SK-N-SH (cell line): ENCODE measurements around the gene CD276.

ENCODE experiments used
- CHD2 ChIP-seq: fragments of 150-350 bp; IDR thresholded peaks from 2 replicates; pipeline ENCODE4 v1.6.1; 2018; ENCODE audit warnings: low read length; ENCODE audit not compliant: partially characterized antibody
- CTCF ChIP-seq: fragments of 200-600 bp; sonication (generic); IDR thresholded peaks from 2 replicates; pipeline ENCODE4 v1.6.1; 2017; ENCODE audit warnings: antibody characterized with exemption, mild to moderate bottlenecking, moderate library complexity
- ELF1 ChIP-seq: IDR thresholded peaks from 2 replicates; pipeline ENCODE4 v1.4.0; 2012
- EP300 ChIP-seq, 2 experiments: IDR thresholded peaks; 2 replicates each; pipeline versions ENCODE4 v1.4.0 to v1.6.1; 2012; ENCODE audit warnings: borderline replicate concordance in 1 of 2, low read depth in 1 of 2, low read length in 1 of 2
- MAX ChIP-seq: IDR thresholded peaks from 2 replicates; pipeline ENCODE4 v1.4.0; 2012; ENCODE audit warnings: low read depth
- NRF1 ChIP-seq: IDR thresholded peaks from 2 replicates; pipeline ENCODE4 v1.6.1; 2012; ENCODE audit warnings: low read depth, mild to moderate bottlenecking, low read length
- POLR2AphosphoS5 ChIP-seq: IDR thresholded peaks from 2 replicates; pipeline ENCODE4 v1.6.1; 2012; ENCODE audit warnings: low read depth, low read length

GRCh38 chr15:73697033-73697467 is 12.9 kb downstream of the CD276 start:
- no peak for TF ChIP-seq CTCF
- no peak for TF ChIP-seq CHD2
- TF ChIP-seq POLR2AphosphoS5: peak; percentile 55; the same call in 1 of the 2 replicates
- TF ChIP-seq MAX: peak; percentile 96
- no peak for TF ChIP-seq NRF1
- peak; percentile 35 to 54; a peak in 1 of 4 replicates for TF ChIP-seq EP300 (IDR thresholded peaks at IDR 0.05; ENCODE audit: borderline replicate concordance in 1 of 2, low read depth in 1 of 2, low read length in 1 of 2)
- TF ChIP-seq ELF1: peak; percentile 72
